Heart left ventricle (tissue), 16 donors: ENCODE measurements around the gene RAB40C. TPM values are rescaled to one million over a fixed set of nuclear protein-coding genes. Genes with fewer than 3 reads are reported as not detected.

Experiments
- ATAC-seq, 4 donors: fragments of 200-7000 bp; cut with Tn5 transposase; one replicate each; pipeline ENCODE4 v1.9.1; 2020 to 2022; ENCODE audit warnings: moderate library complexity in 4 of 4, mild to moderate bottlenecking in 3 of 4, moderate number of reproducible peaks in 1 of 4
- DNase-seq, 5 donors: peaks; one replicate each; pipeline ENCODE4 v3.0.0-alpha.2; 2020
- H3K27ac ChIP-seq, 12 donors: fragments of 200-600 bp; sonication (generic) in 4 of 12; one replicate each; pipeline versions ENCODE4 v1.5.0 to v1.8.0; 2016 to 2022; ENCODE audit warnings: mild to moderate bottlenecking in 2 of 12
- H3K27me3 ChIP-seq, 9 donors: fragments of 200-600 bp; sonication (generic) in 2 of 9; one replicate each; pipeline versions ENCODE4 v1.5.1 to v1.8.0; 2016 to 2022; ENCODE audit warnings: mild to moderate bottlenecking in 3 of 9
- H3K36me3 ChIP-seq, 9 donors: fragments of 200-600 bp; sonication (generic) in 2 of 9; one replicate each; pipeline versions ENCODE4 v1.5.0 to v1.8.0; 2018 to 2022; ENCODE audit warnings: mild to moderate bottlenecking in 2 of 9
- H3K4me1 ChIP-seq, 12 donors: fragments of 200-600 bp; sonication (generic) in 4 of 12; one replicate each; pipeline versions ENCODE4 v1.5.0 to v1.8.0; 2016 to 2022; ENCODE audit warnings: mild to moderate bottlenecking in 3 of 12
- H3K4me3 ChIP-seq, 12 donors: fragments of 200-600 bp; sonication (generic) in 4 of 12; one replicate each; pipeline versions ENCODE4 v1.5.0 to v1.8.0; 2017 to 2022; ENCODE audit warnings: mild to moderate bottlenecking in 9 of 12, moderate library complexity in 4 of 12
- H3K9me3 ChIP-seq, 12 donors: fragments of 200-600 bp; sonication (generic) in 4 of 12; one replicate each; pipeline versions ENCODE4 v1.5.0 to v1.8.0; 2016 to 2022; ENCODE audit warnings: mild to moderate bottlenecking in 1 of 12
- CTCF ChIP-seq, 12 donors: fragments of 200-600 bp; sonication (generic) in 4 of 12; IDR thresholded peaks; one replicate each; pipeline versions ENCODE4 v1.5.0 to v1.8.0; 2018 to 2022; ENCODE audit warnings: antibody characterized with exemption in 12 of 12, mild to moderate bottlenecking in 5 of 12
- POLR2A ChIP-seq, 2 donors: fragments of 450-650 bp; IDR thresholded peaks; one replicate each; pipeline ENCODE4 v1.6.1; 2017; ENCODE audit warnings: antibody characterized with exemption in 2 of 2, mild to moderate bottlenecking in 2 of 2, moderate library complexity in 2 of 2
- WGBS, 4 donors: extraction: QIAGEN DNeasy Blood & Tissue Kit in 2 of 4; methylation state at CpG; one replicate each; pipeline versions ENCODE4 v1.1.5 to v1.1.7; 2013 to 2018; 5-methylcytosine and 5-hydroxymethylcytosine counted together
- intact Hi-C, 10 donors: fragments of 100-400 bp; cut with DNase I; formaldehyde crosslinking; loops; one replicate each; pipeline versions ENCODE4 v1.11.1 to v1.14.2; 2022
- polyA plus RNA-seq, 2 donors: library from polyadenylated mRNA; stranded (reverse); fragments of 200-250 nt; gene quantifications; one replicate each; pipeline ENCODE4 v1.2.3, GENCODE V29; 2013
- total RNA-seq, 9 donors: library from RNA; depleted of rRNA in 2 of 9; stranded (reverse); fragments of >200 nt in 2 of 9; fragmentation: NEBNext Ultra II Directional in 3 of 9; extraction: Animal tissue kit (Norgen Biotek cat#: 25700) in 3 of 9; gene quantifications; one replicate each; pipeline versions ENCODE4 v1.1.0 to v1.2.4, GENCODE V29; 2016 to 2023
- donor health status: ischemic (EF 13 %, LVEDD 7.1; RV severe dilation, severe dysfunction).
- donor health status: healthy with polysubstance abuse.
- donor health status: DM: no; HTN: yes; CAD: no.
- donor health status: DM: no; HTN: no; CAD: no.
- donor health status: ischemic (EF 25% LVEDD 6.9; RV normal size, moderate dysfunction).
- donor health status: ischemic (EF 25% LVEDD 5.7; RV mildly dilated, moderate dysfunction).
- donor health status: healthy.
- donor health status: DM: yes; HTN: yes; CAD: no.
- donor health status: ischemic (EF 35%, LVEDD 5.7; RV mildly dilated, moderate dysfunction).
- donor health status: nonischemic (EF 11% LVEDD 7.7; RV severe dilation, severe dysfunction).
- donor health status: DM: yes; HTN: yes; CAD: no.
- donor health status: PGD.
- donor health status: ischemic (EF 29% LVEDD 5.4; RV normal size, mild dysfunction).
- donor health status: nonischemic (EF 23%, LVEDD 6.1; RV moderate dilation, normal function).

Gene RAB40C
- total and polyA plus RNA-seq, 11 donors = 10.2 to 22.0 (median 12.8) TPM

GRCh38 chr16:630815-631405 is 41.0 kb downstream of the RAB40C start, which contains the start of gene WFIKKN1:
TSS of gene WFIKKN1 (plus strand) at chr16:630985. CDS start at chr16:631254, 269 bp downstream.
- H3K36me3 ChIP-seq = peaks cover 0 to 48% (median 7%) of the 10 kb centered on the region in 9 donors
- DNase-seq = peak in 3 of 5 donors; percentile 22 to 32 (median 23)
- peaks cover 3 to 41% (median 29%) of the 10 kb centered on the region in 12 donors for H3K4me1 ChIP-seq
- H3K4me3 ChIP-seq = no peak within 1 kb of the TSS
- H3K27ac ChIP-seq = peak within 1 kb of the TSS in 2 of 12 donors; percentile 34 to 54
- WGBS, 4 donors = 4 to 7% (median 6%) methylated on average over 16 to 23 of the region's 23 CpGs
- intact Hi-C loops = loop anchor here in 1 of 10 donors (5.0 kb wide), 1 partner anchor 34 kb away; no protein-coding TSS in a partner anchor
- H3K27me3 ChIP-seq = no peaks in the 10 kb centered on the region
- ATAC-seq = no peak
- H3K9me3 ChIP-seq = no peaks in the 10 kb centered on the region
- TF ChIP-seq POLR2A (IDR thresholded peaks at IDR 0.05) (no peak), CTCF (IDR thresholded peaks at IDR 0.05) (no peak)

- H3K27me3 ChIP-seq = no peaks in the 10 kb centered on the region
- DNase-seq (no peak), ATAC-seq (no peak)
- no peaks in the 10 kb centered on the region for H3K9me3 ChIP-seq
- H3K36me3 ChIP-seq = peaks cover 0 to 38% (median 5%) of the 10 kb centered on the region in 9 donors
- peaks cover 3 to 41% (median 29%) of the 10 kb centered on the region in 12 donors for H3K4me1 ChIP-seq
- H3K27ac ChIP-seq = no peak overlapping the region
- intact Hi-C loops = loop anchor here in 1 of 10 donors (5.0 kb wide), 1 partner anchor 35 kb away; no protein-coding TSS in a partner anchor
- TF ChIP-seq POLR2A (IDR thresholded peaks at IDR 0.05) (no peak), CTCF (IDR thresholded peaks at IDR 0.05) (no peak)
- H3K4me3 ChIP-seq = no peak overlapping the region
- 52 to 64% (median 58%) methylated on average over 9 of the region's 9 CpGs for WGBS, 4 donors
Observed at GRCh38 chr16:631808-632358, 42.0 kb downstream of the RAB40C start.

GRCh38 chr16:632486-633335 is 42.8 kb downstream of the RAB40C start:
- DNase-seq = peak in 1 of 5 donors; percentile 18
- WGBS, 4 donors = 94 to 96% (median 95%) methylated on average over 20 to 67 of the region's 67 CpGs
- TF ChIP-seq POLR2A (IDR thresholded peaks at IDR 0.05) = no peak
- no peak for TF ChIP-seq CTCF (IDR thresholded peaks at IDR 0.05)
- Histone ChIP-seq H3K4me3 (no peak overlapping the region), H3K36me3 (peaks cover 0 to 30% (median 5%) of the 10 kb centered on the region in 9 donors), H3K4me1 (peaks cover 3 to 47% (median 33%) of the 10 kb centered on the region in 12 donors), H3K27ac (no peak overlapping the region), H3K27me3 (no peaks in the 10 kb centered on the region), H3K9me3 (no peaks in the 10 kb centered on the region)
- intact Hi-C loops = loop anchor here in 1 of 10 donors (5.0 kb wide), 1 partner anchor 35 kb away; no protein-coding TSS in a partner anchor
- ATAC-seq = no peak
